HepG2 (cell line): ENCODE data around the gene ZNF747. TPM values are rescaled to one million over a fixed set of nuclear protein-coding genes. Genes with fewer than 3 reads are reported as not detected.

Experiments
- AHDC1 ChIP-seq: sonication (generic); formaldehyde crosslinking; IDR thresholded peaks from 2 replicates; pipeline ENCODE4 v1.5.1; 2020; ENCODE audit warnings: mild to moderate bottlenecking, missing genetic modification reagents, borderline replicate concordance
- HMGA1 ChIP-seq: sonication (generic); formaldehyde crosslinking; conservative IDR thresholded peaks from 2 replicates; pipeline ENCODE4 v1.4.0; 2020; ENCODE audit warnings: missing genetic modification reagents
- HMGXB3 ChIP-seq: sonication (generic); formaldehyde crosslinking; IDR thresholded peaks from 2 replicates; pipeline ENCODE4 v1.4.0; 2020; ENCODE audit warnings: missing genetic modification reagents, borderline replicate concordance
- SNAPC2 ChIP-seq: sonication (generic); formaldehyde crosslinking; IDR thresholded peaks from 2 replicates; pipeline ENCODE4 v1.8.1; 2022; ENCODE audit warnings: mild to moderate bottlenecking, missing genetic modification reagents
- ZNF513 ChIP-seq: sonication (generic); formaldehyde crosslinking; conservative IDR thresholded peaks from 2 replicates; pipeline ENCODE4 v1.5.0; 2020; ENCODE audit warnings: missing genetic modification reagents
- ZNF644 ChIP-seq: IDR thresholded peaks from 2 replicates; pipeline ENCODE4 v1.6.1; 2016; ENCODE audit warnings: low read depth
- ZNF646 ChIP-seq: sonication (generic); formaldehyde crosslinking; IDR thresholded peaks from 2 replicates; pipeline ENCODE4 v1.9.0; 2021; ENCODE audit warnings: mild to moderate bottlenecking, missing genetic modification reagents
- ZNF768 ChIP-seq: sonication (generic); formaldehyde crosslinking; IDR thresholded peaks from 2 replicates; pipeline ENCODE4 v1.4.0; 2020; ENCODE audit warnings: missing genetic modification reagents
- polyA plus RNA-seq, 8 experiments: library from polyadenylated mRNA; depleted of rRNA in 3 of 8; stranded (reverse) in 7 of 8; unstranded in 1 of 8; fragments of >200 nt; fragmentation: Illumina TruSeq in 4 of 8; extraction: Trizol in 4 of 8; gene quantifications; 2 replicates each; pipeline versions ENCODE4 v1.2.1 to v1.2.3, GENCODE V29; 2011 to 2016; ENCODE audit warnings: low read depth in 4 of 8, missing spikeins in 1 of 8, mixed read lengths in 1 of 8; ENCODE audit not compliant: insufficient read depth in 1 of 8
- total RNA-seq, 5 experiments: library from RNA; depleted of rRNA; stranded (reverse); fragments of >200 nt; fragmentation: Illumina TruSeq; extraction: Trizol; gene quantifications; 2 replicates each; pipeline ENCODE4 v1.2.3, GENCODE V29; 2016; ENCODE audit warnings: low read depth in 1 of 5

Gene ZNF747
- total and polyA plus RNA-seq, 2 of the 13 experiments (the other 11 are each of a cell fraction or from before 2014, with no cell fraction given) = 7.2 to 10.2 TPM

GRCh38 chr16:30571445-30572322 lies 37.0 kb upstream of the ZNF747 start, which contains the start of gene ZNF688 (continued):
- TF ChIP-seq AHDC1 (no peak), ZNF513 (no peak), ZNF644 (CRISPR knock-in tag) (no peak; the same call in 1 of the 2 replicates), SNAPC2 (0 out of 2 replicates have a peak, but pooled peaks have one; percentile 37), ZNF646 (CRISPR knock-in tag) (no peak), HMGA1 (CRISPR knock-in tag) (no peak), ZNF768 (CRISPR knock-in tag) (peak; percentile 49; the same call in 1 of the 2 replicates), HMGXB3 (peak; percentile 100)
